ENCODE data around the gene JARID2.

JARID2 gene

GRCh38 chr6:15384901-15385300, 139.0 kb downstream of the JARID2 start:
- no peak for DNase-seq

GRCh38 chr6:15385521-15385920, 139.7 kb downstream of the JARID2 start:
- DNase-seq = no peak

GRCh38 chr6:15386110-15386755, 140.4 kb downstream of the JARID2 start:
- DNase-seq = no peak

GRCh38 chr6:15386756-15387112, 140.9 kb downstream of the JARID2 start:
- no peak for DNase-seq

GRCh38 chr6:15387118-15387517, 141.2 kb downstream of the JARID2 start:
- DNase-seq = no peak

- no peak for DNase-seq
These were observed 143.4 kb downstream of the JARID2 start for GRCh38 chr6:15389084-15389764.

- DNase-seq = no peak
These were observed 144.2 kb downstream of the JARID2 start for GRCh38 chr6:15389765-15390723.

GRCh38 chr6:15391500-15391899, 145.6 kb downstream of the JARID2 start:
- no peak for DNase-seq

GRCh38 chr6:15392182-15392581, 146.3 kb downstream of the JARID2 start:
- DNase-seq = no peak

GRCh38 chr6:15393605-15394004, 147.7 kb downstream of the JARID2 start:
- DNase-seq = no peak

- DNase-seq = no peak
These were observed 149.2 kb downstream of the JARID2 start for GRCh38 chr6:15395087-15395486.

- DNase-seq = no peak
These were observed 150.9 kb downstream of the JARID2 start for GRCh38 chr6:15396808-15397207.

- DNase-seq = no peak
These were observed 152.9 kb downstream of the JARID2 start for GRCh38 chr6:15398633-15399275.

GRCh38 chr6:15399641-15400470, 154.0 kb downstream of the JARID2 start:
- DNase-seq = no peak

- DNase-seq = no peak
These were observed 154.7 kb downstream of the JARID2 start for GRCh38 chr6:15400572-15401004.

- DNase-seq = no peak
These were observed 155.3 kb downstream of the JARID2 start for GRCh38 chr6:15401120-15401519.

GRCh38 chr6:15401769-15402250, 155.9 kb downstream of the JARID2 start:
- DNase-seq = no peak

GRCh38 chr6:15402406-15403045, 156.7 kb downstream of the JARID2 start:
- no peak for DNase-seq

- no peak for DNase-seq
These were observed 157.4 kb downstream of the JARID2 start for GRCh38 chr6:15403094-15403755.

GRCh38 chr6:15404685-15404980, 158.8 kb downstream of the JARID2 start:
- no peak for DNase-seq

All from stimulated activated CD4-positive, alpha-beta T cell treated with anti-CD3 and anti-CD28 coated beads, Interleukin-4, amount 100 ng/mL, for 1 hour (primary cell).